ENCODE measurements around the gene SLC35E1.

DNA sequence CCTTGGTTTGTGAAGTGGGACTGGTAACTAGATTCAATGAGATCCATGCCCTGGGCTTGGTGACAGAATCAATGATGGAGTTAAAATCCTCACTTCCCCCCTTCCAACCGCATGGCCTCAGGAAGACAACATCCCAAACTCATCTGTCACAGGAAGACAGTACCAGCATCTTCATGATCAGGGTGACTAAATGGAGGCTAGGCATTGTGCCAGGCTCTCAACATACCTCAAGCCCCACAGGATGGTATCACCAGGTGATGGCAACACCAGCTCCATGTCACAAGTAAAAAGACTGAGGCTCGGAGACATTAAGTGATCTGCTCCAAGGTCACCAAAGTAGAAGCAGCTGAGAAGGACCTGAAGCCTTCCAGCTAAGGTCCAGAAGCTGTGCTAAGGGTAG lies 41.6 kb upstream of the SLC35E1 start:
- TF ChIP-seq POLR2AphosphoS5 (IDR thresholded peaks at IDR 0.05; ENCODE audit: low read depth, low read length) (no peak), TAF1 (IDR thresholded peaks at IDR 0.05; ENCODE audit: low read depth, low read length) (no peak), POLR2A (IDR thresholded peaks at IDR 0.05; ENCODE audit: low read depth, low read length) (no peak)

All from GM12891 (cell line).